Measurements from ENCODE around the gene DLGAP4. TPM values are rescaled to one million over a fixed set of nuclear protein-coding genes. Genes with fewer than 3 reads are reported as not detected.

DLGAP4 gene
- total RNA-seq, 2 experiments from 2014 or later: 11.5 to 13.1 TPM

GRCh38 chr20:36460648-36461599 lies 154.8 kb downstream of the DLGAP4 start:
- Mint-ChIP-seq H3K4me1 (ENCODE audit: low read depth) (peaks cover 45% of the 10 kb centered on the region), H3K36me3 (ENCODE audit: low read depth) (no peaks in the 10 kb centered on the region), H3K9me3 (no peaks in the 10 kb centered on the region), H3K27ac (peak overlapping the region; percentile 76), H3K27me3 (no peaks in the 10 kb centered on the region), H3K4me3 (peak overlapping the region; percentile 63)
- intact Hi-C loops (cut with micrococcal nuclease): no loop called here
- peak; percentile 92 for DNase-seq
- TF ChIP-seq, protein P1, sequence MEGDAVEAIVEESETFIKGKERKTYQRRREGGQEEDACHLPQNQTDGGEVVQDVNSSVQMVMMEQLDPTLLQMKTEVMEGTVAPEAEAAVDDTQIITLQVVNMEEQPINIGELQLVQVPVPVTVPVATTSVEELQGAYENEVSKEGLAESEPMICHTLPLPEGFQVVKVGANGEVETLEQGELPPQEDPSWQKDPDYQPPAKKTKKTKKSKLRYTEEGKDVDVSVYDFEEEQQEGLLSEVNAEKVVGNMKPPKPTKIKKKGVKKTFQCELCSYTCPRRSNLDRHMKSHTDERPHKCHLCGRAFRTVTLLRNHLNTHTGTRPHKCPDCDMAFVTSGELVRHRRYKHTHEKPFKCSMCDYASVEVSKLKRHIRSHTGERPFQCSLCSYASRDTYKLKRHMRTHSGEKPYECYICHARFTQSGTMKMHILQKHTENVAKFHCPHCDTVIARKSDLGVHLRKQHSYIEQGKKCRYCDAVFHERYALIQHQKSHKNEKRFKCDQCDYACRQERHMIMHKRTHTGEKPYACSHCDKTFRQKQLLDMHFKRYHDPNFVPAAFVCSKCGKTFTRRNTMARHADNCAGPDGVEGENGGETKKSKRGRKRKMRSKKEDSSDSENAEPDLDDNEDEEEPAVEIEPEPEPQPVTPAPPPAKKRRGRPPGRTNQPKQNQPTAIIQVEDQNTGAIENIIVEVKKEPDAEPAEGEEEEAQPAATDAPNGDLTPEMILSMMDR (IDR thresholded peaks at IDR 0.05): no peak
- CTCF ChIA-PET: interaction anchor here (0.9 to 1.0 kb wide), 2 partner anchors 13 to 507 kb away, joined by 3 read pairs; partner anchors contain the start of gene SCAND1
- POLR2A ChIA-PET: interaction anchor here (0.7 kb wide), 1 partner anchor 506 kb away, joined by 3 read pairs; the partner anchor contains the start of gene SCAND1
- peak; percentile 84 for ATAC-seq

GRCh38 chr20:36461600-36462439 lies 155.7 kb downstream of the DLGAP4 start:
- POLR2A ChIA-PET: interaction anchor here (0.7 to 0.9 kb wide), 2 partner anchors 380 to 507 kb away, joined by 3 to 4 read pairs; partner anchors contain the start of gene SCAND1
- H3K36me3 Mint-ChIP-seq (ENCODE audit: low read depth): no peaks in the 10 kb centered on the region
- peak overlapping the region; percentile 83 for H3K4me3 Mint-ChIP-seq
- CTCF ChIA-PET: no interaction called here
- TF ChIP-seq, protein P1 (IDR thresholded peaks at IDR 0.05): no peak
- no peaks in the 10 kb centered on the region for H3K9me3 Mint-ChIP-seq
- ATAC-seq: peak; percentile 3
- H3K4me1 Mint-ChIP-seq (ENCODE audit: low read depth): peaks cover 54% of the 10 kb centered on the region
- intact Hi-C loops (cut with micrococcal nuclease): no loop called here
- H3K27me3 Mint-ChIP-seq: no peaks in the 10 kb centered on the region
- DNase-seq: peak; percentile 47
- H3K27ac Mint-ChIP-seq: peak overlapping the region; percentile 77

GRCh38 chr20:36462440-36463211 lies 156.5 kb downstream of the DLGAP4 start:
- ChIA-PET POLR2A (interaction anchor here (0.6 to 0.9 kb wide), 2 partner anchors 151 to 379 kb away, joined by 3 to 4 read pairs; no protein-coding TSS in a partner anchor), CTCF (interaction anchor here (1.4 kb wide), 1 partner anchor 23 kb away, joined by 3 read pairs; no protein-coding TSS in a partner anchor)
- peak overlapping the region; percentile 83 for H3K4me3 Mint-ChIP-seq
- ATAC-seq (no peak), DNase-seq (peak; percentile 55)
- intact Hi-C loops (cut with micrococcal nuclease): no loop called here
- H3K4me1 Mint-ChIP-seq (ENCODE audit: low read depth): peaks cover 62% of the 10 kb centered on the region
- H3K27me3 Mint-ChIP-seq: no peaks in the 10 kb centered on the region
- peak overlapping the region; percentile 77 for H3K27ac Mint-ChIP-seq
- TF ChIP-seq, protein P1 (IDR thresholded peaks at IDR 0.05): no peak
- no peaks in the 10 kb centered on the region for H3K36me3 Mint-ChIP-seq (ENCODE audit: low read depth)
- H3K9me3 Mint-ChIP-seq: no peaks in the 10 kb centered on the region

DNA sequence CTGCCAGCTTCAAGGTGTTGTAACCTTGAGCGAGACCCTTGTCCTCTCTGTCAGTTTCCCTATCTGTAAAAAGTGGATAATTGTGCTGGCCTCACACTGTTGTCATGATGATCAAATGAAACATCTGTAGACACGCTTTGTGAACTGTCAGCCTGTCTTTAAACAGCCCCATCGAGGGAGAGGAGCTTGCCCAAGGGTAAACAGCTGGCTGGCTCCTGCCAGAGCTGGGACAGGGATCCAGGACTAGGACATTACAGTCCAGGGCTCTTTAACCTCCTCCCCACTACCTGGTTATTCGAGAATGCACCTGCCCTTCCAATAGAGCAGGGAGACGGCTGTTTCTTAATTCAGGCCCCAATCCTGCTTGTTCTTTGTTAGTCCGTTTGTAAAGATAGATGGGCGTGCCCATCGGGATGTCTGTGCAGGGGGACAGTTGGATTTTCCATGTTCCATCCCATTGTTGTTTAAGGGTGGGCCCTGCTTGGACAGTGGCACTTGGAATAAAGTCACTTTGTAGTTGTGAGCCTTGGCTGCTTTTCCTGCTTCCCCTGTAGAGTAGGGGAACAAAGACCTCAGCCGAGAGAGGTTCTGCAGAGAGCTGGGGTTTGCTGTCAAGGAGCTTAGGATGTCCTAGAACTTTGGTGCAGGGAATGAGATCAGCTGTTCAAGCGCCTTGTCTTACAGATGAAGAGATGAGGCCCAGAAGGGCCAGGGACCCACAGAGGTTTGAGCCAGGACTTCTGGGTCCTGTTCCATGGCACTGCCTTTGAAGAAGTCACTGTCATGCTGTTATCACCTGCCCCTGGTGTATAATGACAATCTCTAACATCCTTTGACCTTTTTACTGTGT lies 157.3 kb downstream of the DLGAP4 start:
- intact Hi-C loops (cut with micrococcal nuclease): no loop called here
- peak overlapping the region; percentile 83 for H3K4me3 Mint-ChIP-seq
- H3K9me3 Mint-ChIP-seq: no peaks in the 10 kb centered on the region
- ChIA-PET CTCF (interaction anchor here (1.2 to 1.4 kb wide), 3 partner anchors 10 to 143 kb away, joined by 3 to 5 read pairs (median 4); partner anchors contain the start of gene RAB5IF), POLR2A (interaction anchor here (1.1 to 1.8 kb wide), 2 partner anchors 10 to 181 kb away, joined by 3 to 4 read pairs; no protein-coding TSS in a partner anchor)
- H3K27ac Mint-ChIP-seq: peak overlapping the region; percentile 77
- H3K36me3 Mint-ChIP-seq (ENCODE audit: low read depth): no peaks in the 10 kb centered on the region
- TF ChIP-seq, protein P1 (IDR thresholded peaks at IDR 0.05): no peak
- DNase-seq (no peak), ATAC-seq (no peak)
- peaks cover 70% of the 10 kb centered on the region for H3K4me1 Mint-ChIP-seq (ENCODE audit: low read depth)
- H3K27me3 Mint-ChIP-seq: no peaks in the 10 kb centered on the region
